Smooth muscle cell (in vitro differentiated cells): Measurements from ENCODE around the gene CA5A. TPM values are rescaled to one million over a fixed set of nuclear protein-coding genes. Genes with fewer than 3 reads are reported as not detected.

Experiments used
- DNase-seq: peaks from one replicate; lab custom pipeline; 2025; ENCODE audit not compliant: unreplicated experiment; lab: John Stamatoyannopoulos, UW
- H2AFZ ChIP-seq: fragments of 200-600 bp; sonication (generic); 2 replicates; pipeline ENCODE4 v1.6.0; 2016; ENCODE audit warnings: antibody characterized with exemption, low read depth, mild to moderate bottlenecking
- H3F3A ChIP-seq: fragments of 200-600 bp; sonication (generic); 2 replicates; pipeline ENCODE4 v1.6.0; 2017; ENCODE audit warnings: antibody characterized with exemption, low read depth
- H3K27ac ChIP-seq: fragments of 200-600 bp; sonication (generic); 2 replicates; pipeline ENCODE4 v1.5.1; 2016; ENCODE audit warnings: low read depth, mild to moderate bottlenecking
- H3K27me3 ChIP-seq: fragments of 200-600 bp; sonication (generic); 2 replicates; pipeline ENCODE4 v1.6.1; 2016; ENCODE audit warnings: low read depth, mild to moderate bottlenecking
- H3K36me3 ChIP-seq: fragments of 200-600 bp; sonication (generic); 2 replicates; pipeline ENCODE4 v1.5.1; 2016; ENCODE audit warnings: low read depth
- H3K4me1 ChIP-seq: fragments of 200-600 bp; sonication (generic); 2 replicates; pipeline ENCODE4 v1.5.1; 2016; ENCODE audit warnings: low read depth
- H3K4me2 ChIP-seq: fragments of 200-600 bp; sonication (generic); 2 replicates; pipeline ENCODE4 v1.6.0; 2016; ENCODE audit warnings: mild to moderate bottlenecking
- H3K4me3 ChIP-seq: fragments of 200-600 bp; sonication (generic); 2 replicates; pipeline ENCODE4 v1.5.1; 2016; ENCODE audit warnings: mild to moderate bottlenecking
- H3K79me2 ChIP-seq: fragments of 200-600 bp; sonication (generic); 2 replicates; pipeline ENCODE4 v1.6.0; 2016; ENCODE audit warnings: low read depth, mild to moderate bottlenecking
- H3K9ac ChIP-seq: fragments of 200-600 bp; sonication (generic); 2 replicates; pipeline ENCODE4 v1.6.0; 2016; ENCODE audit warnings: low read depth
- H3K9me3 ChIP-seq: fragments of 200-600 bp; sonication (generic); replicated peaks from 2 replicates; pipeline ENCODE4 v1.5.1; 2016; ENCODE audit warnings: low read depth
- H4K20me1 ChIP-seq: fragments of 200-600 bp; sonication (generic); 2 replicates; pipeline ENCODE4 v1.6.0; 2016; ENCODE audit warnings: low read depth
- WGBS: methylation state at CpG from one replicate; pipeline ENCODE4 v1.1.7; 2016; ENCODE audit warnings: low lambda C conversion rate; 5-methylcytosine and 5-hydroxymethylcytosine counted together
- polyA plus RNA-seq: library from polyadenylated mRNA; unstranded; fragments of >200 nt; fragmentation: Nextera tagmentation; extraction: Ambion mirVana; gene quantifications from 2 replicates; pipeline ENCODE4 v1.2.1, GENCODE V29; 2016
- total RNA-seq: library from RNA; depleted of rRNA; stranded (reverse); fragments of >200 nt; gene quantifications from 2 replicates; pipeline ENCODE4 v1.2.3, GENCODE V29; 2014
- TF ChIP-seq, protein P1 (sequence below): fragments of 200-600 bp; sonication (generic); IDR thresholded peaks from 2 replicates; pipeline ENCODE4 v1.5.1; 2017; ENCODE audit warnings: borderline replicate concordance, mild to moderate bottlenecking, antibody characterized with exemption; ENCODE audit not compliant: insufficient read depth, poor library complexity, severe bottlenecking

Gene CA5A
- total and polyA plus RNA-seq, 2 experiments from 2014 or later, result not detected

- peak within 1 kb of the TSS; percentile 98 for H3K4me2 ChIP-seq
- TF ChIP-seq, protein P1, sequence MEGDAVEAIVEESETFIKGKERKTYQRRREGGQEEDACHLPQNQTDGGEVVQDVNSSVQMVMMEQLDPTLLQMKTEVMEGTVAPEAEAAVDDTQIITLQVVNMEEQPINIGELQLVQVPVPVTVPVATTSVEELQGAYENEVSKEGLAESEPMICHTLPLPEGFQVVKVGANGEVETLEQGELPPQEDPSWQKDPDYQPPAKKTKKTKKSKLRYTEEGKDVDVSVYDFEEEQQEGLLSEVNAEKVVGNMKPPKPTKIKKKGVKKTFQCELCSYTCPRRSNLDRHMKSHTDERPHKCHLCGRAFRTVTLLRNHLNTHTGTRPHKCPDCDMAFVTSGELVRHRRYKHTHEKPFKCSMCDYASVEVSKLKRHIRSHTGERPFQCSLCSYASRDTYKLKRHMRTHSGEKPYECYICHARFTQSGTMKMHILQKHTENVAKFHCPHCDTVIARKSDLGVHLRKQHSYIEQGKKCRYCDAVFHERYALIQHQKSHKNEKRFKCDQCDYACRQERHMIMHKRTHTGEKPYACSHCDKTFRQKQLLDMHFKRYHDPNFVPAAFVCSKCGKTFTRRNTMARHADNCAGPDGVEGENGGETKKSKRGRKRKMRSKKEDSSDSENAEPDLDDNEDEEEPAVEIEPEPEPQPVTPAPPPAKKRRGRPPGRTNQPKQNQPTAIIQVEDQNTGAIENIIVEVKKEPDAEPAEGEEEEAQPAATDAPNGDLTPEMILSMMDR, result no peak
- DNase-seq, result peak; percentile 96
- H4K20me1 ChIP-seq, result no peaks in the 10 kb centered on the region
- H3K9ac ChIP-seq, result peak within 1 kb of the TSS; percentile 100
- WGBS, result 1% methylated on average over 42 of the region's 73 CpGs
- H3K27ac ChIP-seq, result peak within 1 kb of the TSS; percentile 97
- H3K4me1 ChIP-seq, result peaks cover 5% of the 10 kb centered on the region
- H3K36me3 ChIP-seq, result no peaks in the 10 kb centered on the region
- H3F3A ChIP-seq, result peaks cover 6% of the 10 kb centered on the region
- H2AFZ ChIP-seq, result peak within 1 kb of the TSS; percentile 85
- H3K9me3 ChIP-seq, result no peaks in the 10 kb centered on the region
- peak within 1 kb of the TSS; percentile 87 for H3K4me3 ChIP-seq
- peaks cover 31% of the 10 kb centered on the region for H3K79me2 ChIP-seq
- H3K27me3 ChIP-seq, result no peaks in the 10 kb centered on the region
Measured at GRCh38 chr16:87950765-87951551, 14.6 kb upstream of the CA5A start, which contains the start of gene BANP. Gene BANP (plus strand): TSS chr16:87951434. CDS start chr16:87975116, 23,682 bp downstream.

GRCh38 chr16:87949071-87949744, 12.9 kb upstream of the CA5A start:
- peaks cover 6% of the 10 kb centered on the region for H3F3A ChIP-seq
- peaks cover 3% of the 10 kb centered on the region for H3K4me1 ChIP-seq
- no peaks in the 10 kb centered on the region for H3K36me3 ChIP-seq
- WGBS, result 96% methylated on average over 16 of the region's 16 CpGs
- no peak overlapping the region for H3K4me2 ChIP-seq
- no peaks in the 10 kb centered on the region for H3K9me3 ChIP-seq
- H2AFZ ChIP-seq, result peak overlapping the region; percentile 68
- TF ChIP-seq, protein P1, result no peak
- H3K27ac ChIP-seq, result no peak overlapping the region
- no peak overlapping the region for H3K9ac ChIP-seq
- no peak for DNase-seq
- H3K4me3 ChIP-seq, result no peak overlapping the region
- no peaks in the 10 kb centered on the region for H3K27me3 ChIP-seq
- no peaks in the 10 kb centered on the region for H4K20me1 ChIP-seq
- H3K79me2 ChIP-seq, result peaks cover 26% of the 10 kb centered on the region

DNA sequence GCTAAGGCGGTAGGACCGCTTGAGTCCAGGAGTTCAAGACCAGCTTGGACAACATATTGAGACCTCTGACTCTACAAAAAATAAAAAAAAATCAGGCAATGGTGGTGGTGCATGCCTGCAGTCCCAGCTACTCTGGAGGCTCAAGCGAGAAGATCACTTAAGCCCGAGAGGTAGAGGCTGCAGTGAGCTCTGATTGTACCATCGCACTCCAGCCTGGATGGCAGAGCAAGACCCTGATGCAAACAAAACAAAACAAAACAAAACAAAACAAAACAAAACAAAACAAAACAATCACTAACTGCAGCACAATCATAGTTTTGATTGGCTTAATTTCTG, 12.4 kb upstream of the CA5A start:
- H3K27me3 ChIP-seq, result no peaks in the 10 kb centered on the region
- H3K4me2 ChIP-seq, result no peak overlapping the region
- WGBS, result 98% methylated on average over 5 of the region's 5 CpGs
- H3K36me3 ChIP-seq, result no peaks in the 10 kb centered on the region
- TF ChIP-seq, protein P1, result no peak
- DNase-seq, result no peak
- no peak overlapping the region for H3K27ac ChIP-seq
- H3K9me3 ChIP-seq, result no peaks in the 10 kb centered on the region
- H3K9ac ChIP-seq, result no peak overlapping the region
- peaks cover 3% of the 10 kb centered on the region for H3K4me1 ChIP-seq
- peaks cover 6% of the 10 kb centered on the region for H3F3A ChIP-seq
- no peak overlapping the region for H3K4me3 ChIP-seq
- H3K79me2 ChIP-seq, result peaks cover 21% of the 10 kb centered on the region
- no peak overlapping the region for H2AFZ ChIP-seq
- no peaks in the 10 kb centered on the region for H4K20me1 ChIP-seq
